K562 (cell line): ENCODE data around the gene GATA1. TPM values are rescaled to one million over a fixed set of nuclear protein-coding genes. Genes with fewer than 3 reads are reported as not detected.
A peak's percentile ranks its signal among the peaks of the same experiment; 100 is the strongest.

Experiments
- ATAC-seq: fragments of 200-7000 bp; cut with Tn5 transposase; 3 replicates; pipeline ENCODE4 v1.9.1; 2020; ENCODE audit warnings: moderate library complexity
- BruUV-seq: library from RNA; stranded (reverse); fragments of 400-500 nt; replicated peaks from 2 replicates; lab custom pipeline; 2021; lab: Mats Ljungman, UMichigan
- CTCF ChIA-PET: fragments of 300-600 bp; formaldehyde crosslinking; extraction: SDS; loops from one replicate; lab custom pipeline; 2021; ENCODE audit warnings: low intra/inter-chr PET ratio; lab: Yijun Ruan, JAX
- POLR2A ChIA-PET: fragments of 300-600, 350-650 bp; sonication (Branson Sonifier 250); formaldehyde crosslinking; extraction: SDS; loops from one replicate; lab custom pipeline; 2021; ENCODE audit warnings: antibody characterized with exemption, inconsistent platforms; lab: Yijun Ruan, JAX
- DNase-seq, 4 experiments: peaks; one replicate each; pipeline versions ENCODE4 v3.0.0 to v3.0.0-alpha.2; 2011 to 2018; ENCODE audit warnings: low spot score in 3 of 4, mixed read lengths in 3 of 4; ENCODE audit errors: extremely low read depth in 1 of 4
- FAIRE-seq: peaks from 2 replicates; lab custom pipeline; 2011; peaks lifted over from hg19 to GRCh38; lab: Jason Lieb, UNC
- H2AFZ ChIP-seq: 2 replicates; pipeline ENCODE4 v1.6.0; 2011; ENCODE audit warnings: low read depth, low read length, control low read depth, inconsistent platforms
- H3K27ac ChIP-seq: fragments of 200-600 bp; 3 replicates; pipeline ENCODE4 v1.8.0; 2011; ENCODE audit warnings: low read depth, mild to moderate bottlenecking, control low read depth, inconsistent platforms, low read length, moderate library complexity, mixed read lengths; ENCODE audit errors: extremely low read depth
- H3K27me3 ChIP-seq, 2 experiments: fragments of 300-600 bp in 1 of 2; 2 replicates in 1 of 2; 3 replicates in 1 of 2; pipeline versions ENCODE4 v1.6.0 to v1.8.0; 2011; ENCODE audit warnings: inconsistent platforms in 2 of 2, low read length in 2 of 2, mild to moderate bottlenecking in 1 of 2, mixed read lengths in 1 of 2, moderate library complexity in 1 of 2; ENCODE audit not compliant: control insufficient read depth in 2 of 2, insufficient read depth in 2 of 2
- H3K36me3 ChIP-seq: fragments of 300-600 bp; 3 replicates; pipeline ENCODE4 v1.8.0; 2011; ENCODE audit warnings: mild to moderate bottlenecking, low read length, inconsistent platforms; ENCODE audit not compliant: control insufficient read depth, insufficient read depth
- H3K4me1 ChIP-seq, 2 experiments: fragments of 200-600 bp in 1 of 2; replicated peaks in 1 of 2; 2 replicates in 1 of 2; 3 replicates in 1 of 2; pipeline versions ENCODE4 v1.5.1 to v1.8.0; 2011; ENCODE audit warnings: inconsistent platforms in 2 of 2, low read length in 2 of 2, mild to moderate bottlenecking in 1 of 2, mixed read lengths in 1 of 2, moderate library complexity in 1 of 2; ENCODE audit not compliant: control insufficient read depth in 2 of 2, insufficient read depth in 2 of 2
- H3K4me2 ChIP-seq: 2 replicates; pipeline ENCODE4 v1.6.1; 2011; ENCODE audit warnings: low read length, control low read depth, inconsistent platforms, mixed read lengths; ENCODE audit not compliant: insufficient read depth
- H3K4me3 ChIP-seq: fragments of 200-600 bp; sonication (generic), shearing (Covaris generic); 2 replicates; pipeline ENCODE4 v1.5.1; 2016; ENCODE audit warnings: control low read depth, inconsistent platforms
- H3K79me2 ChIP-seq: fragments of 200-600 bp; 3 replicates; pipeline ENCODE4 v1.8.0; 2011; ENCODE audit warnings: low read length, inconsistent platforms; ENCODE audit not compliant: control insufficient read depth, insufficient read depth
- H3K9ac ChIP-seq, 2 experiments: 2 replicates each; pipeline versions ENCODE4 v1.6.0 to v1.6.1; 2011; ENCODE audit warnings: low read depth in 2 of 2, low read length in 2 of 2, control low read depth in 1 of 2, inconsistent platforms in 1 of 2, mild to moderate bottlenecking in 1 of 2, mixed read lengths in 1 of 2; ENCODE audit not compliant: insufficient read depth in 1 of 2
- H3K9me1 ChIP-seq: one replicate; pipeline ENCODE4 v1.6.0; 2011; ENCODE audit warnings: inconsistent platforms, mild to moderate bottlenecking, low read length, moderate library complexity; ENCODE audit not compliant: control insufficient read depth, insufficient read depth
- H3K9me3 ChIP-seq: replicated peaks from 2 replicates; pipeline ENCODE4 v1.5.1; 2011; ENCODE audit warnings: low read depth, low read length, inconsistent platforms; ENCODE audit not compliant: control insufficient read depth, insufficient read depth
- H4K20me1 ChIP-seq: replicated peaks from 2 replicates; pipeline ENCODE4 v1.6.1; 2011; ENCODE audit warnings: low read length, inconsistent platforms, mixed read lengths; ENCODE audit not compliant: control insufficient read depth, insufficient read depth
- ARNT ChIP-seq, 2 experiments: fragments of 450-650 bp; IDR thresholded peaks; 2 replicates each; pipeline ENCODE4 v1.6.1; 2016; ENCODE audit warnings: mild to moderate bottlenecking in 1 of 2
- HDAC8 ChIP-seq: fragments of 450-650 bp; IDR thresholded peaks from 2 replicates; pipeline ENCODE4 v1.6.1; 2016; ENCODE audit warnings: mild to moderate bottlenecking, missing genetic modification characterization, moderate library complexity, missing compliant biosample characterization
- KAT2B ChIP-seq: IDR thresholded peaks from one replicate; pipeline ENCODE4 v1.6.1; 2012; ENCODE audit warnings: low read depth, mild to moderate bottlenecking, control low read depth, inconsistent platforms, low read length, moderate library complexity
- POLR2A ChIP-seq: fragments of 450-650 bp; conservative IDR thresholded peaks from 2 replicates; pipeline ENCODE4 v1.6.1; 2016
- POLR2AphosphoS5 ChIP-seq: IDR thresholded peaks from 2 replicates; pipeline ENCODE4 v1.6.1; 2011; ENCODE audit warnings: mild to moderate bottlenecking, low read depth, low read length, moderate library complexity; ENCODE audit not compliant: control insufficient read depth, insufficient read depth
- PRMT5 ChIP-seq: sonication (generic); formaldehyde crosslinking; IDR thresholded peaks from 2 replicates; pipeline ENCODE4 v1.5.0; 2020; ENCODE audit warnings: missing genetic modification reagents
- TSC22D4 ChIP-seq: fragments of 450-650 bp; IDR thresholded peaks from 2 replicates; pipeline ENCODE4 v1.6.1; 2016; ENCODE audit warnings: missing genetic modification characterization, missing biosample characterization, control low read depth
- ZKSCAN1 ChIP-seq: fragments of 150-350 bp; IDR thresholded peaks from 2 replicates; pipeline ENCODE4 v1.6.1; 2016; ENCODE audit warnings: low read depth, low read length
- ZNF224 ChIP-seq: sonication (generic); formaldehyde crosslinking; IDR thresholded peaks from 2 replicates; pipeline ENCODE4 v1.8.0; 2022; ENCODE audit warnings: mild to moderate bottlenecking, missing genetic modification reagents
- WGBS: fragments of 100-300 bp; shearing (Covaris generic); methylation state at CpG from one replicate; pipeline ENCODE4 v1.1.6; 2016; ENCODE audit warnings: low coverage, mixed read lengths; ENCODE audit not compliant: insufficient coverage; ENCODE audit errors: missing lambda C conversion rate; 5-methylcytosine and 5-hydroxymethylcytosine counted together
- in situ Hi-C: fragments of 300-500 bp; cut with MboI; formaldehyde crosslinking; loops from 4 replicates; pipeline ENCODE4 v1.15.0; 2018; ENCODE audit warnings: inconsistent platforms, mixed read lengths
- intact Hi-C: fragments of 100-400 bp; cut with micrococcal nuclease; formaldehyde crosslinking; loops from 2 replicates; pipeline ENCODE4 v1.14.2; 2022
- polyA plus RNA-seq, 8 experiments: library from polyadenylated mRNA; depleted of rRNA in 4 of 8; stranded (reverse) in 5 of 8; unstranded in 3 of 8; fragments of >200 nt; fragmentation: Nextera tagmentation in 2 of 8; fragmentation: Illumina TruSeq in 1 of 8; extraction: Ambion mirVana in 2 of 8; extraction: Trizol in 1 of 8; gene quantifications; 2 replicates each; pipeline versions ENCODE4 v1.2.1 to v1.2.3, GENCODE V29; 2011 to 2014; ENCODE audit warnings: inconsistent platforms in 1 of 8, missing spikeins in 1 of 8
- total RNA-seq, 7 experiments: library from RNA; depleted of rRNA in 6 of 7; stranded (reverse); fragments of >200 nt in 6 of 7; fragmentation: Illumina TruSeq in 2 of 7; extraction: Trizol in 2 of 7; gene quantifications; 2 replicates each; pipeline versions ENCODE4 v1.2.1 to v1.2.3, GENCODE V29; 2011 to 2021; ENCODE audit warnings: low replicate concordance in 1 of 7
- TF ChIP-seq, protein P1 (sequence below): fragments of 450-650 bp; formaldehyde crosslinking; IDR thresholded peaks from 2 replicates; pipeline ENCODE4 v1.4.0; 2020; ENCODE audit warnings: mild to moderate bottlenecking
- TF ChIP-seq, protein P2 (sequence below): sonication (generic); formaldehyde crosslinking; IDR thresholded peaks from 2 replicates; pipeline ENCODE4 v1.9.0; 2022; ENCODE audit warnings: mild to moderate bottlenecking, missing genetic modification reagents
- TF ChIP-seq, protein P3 (sequence below): fragments of 250-450 bp; sonication (Bioruptor Pico); IDR thresholded peaks from 2 replicates; pipeline ENCODE4 v1.4.0; 2020; ENCODE audit warnings: borderline replicate concordance
- TF ChIP-seq, protein P4 (sequence below): fragments of 450-650 bp; formaldehyde crosslinking; IDR thresholded peaks from 2 replicates; pipeline ENCODE4 v1.4.0; 2020; ENCODE audit warnings: mild to moderate bottlenecking, moderate library complexity
- TF ChIP-seq, protein P5 (sequence below): sonication (generic); formaldehyde crosslinking; IDR thresholded peaks from 2 replicates; pipeline ENCODE4 v1.5.0; 2020; ENCODE audit warnings: missing genetic modification reagents

GATA1 gene
- total and polyA plus RNA-seq, 9 of the 15 experiments (the other 6 are each of a cell fraction or from before 2014, with no cell fraction given): 11.9 to 291 (median 116) TPM

DNA sequence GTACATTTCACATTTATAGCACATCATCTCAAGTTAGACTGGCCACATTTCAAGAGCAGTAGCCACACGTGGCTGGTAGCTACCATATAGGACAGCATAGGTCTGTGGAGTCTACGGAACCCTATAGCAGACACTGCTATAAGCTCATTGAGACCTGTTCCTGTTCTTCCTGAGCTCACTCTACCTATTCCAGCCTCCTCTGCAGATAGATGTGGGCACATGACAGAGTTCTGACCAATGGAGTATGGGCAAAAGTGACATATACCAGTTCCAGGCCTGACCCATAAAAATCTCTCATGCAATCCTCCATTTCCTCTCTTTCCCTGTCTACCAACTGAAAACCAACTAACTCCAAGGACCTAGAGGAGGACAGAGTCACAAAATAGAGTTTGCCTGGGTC, 11.9 kb downstream of the GATA1 start:
- Histone ChIP-seq H3K4me1 (peaks cover 39 to 68% of the 10 kb centered on the region in 2 experiments), H3K4me3 (no peak overlapping the region), H3K79me2 (peaks cover 10% of the 10 kb centered on the region), H3K36me3 (peaks cover 19% of the 10 kb centered on the region; the same call in 2 of the 3 replicates), H4K20me1 (no peaks in the 10 kb centered on the region; the same call in 1 of the 2 replicates), H3K9me1 (no peaks in the 10 kb centered on the region), H3K27me3 (no peaks in the 10 kb centered on the region), H3K9me3 (no peaks in the 10 kb centered on the region), H3K9ac (no peak overlapping the region; a peak in 2 of 4 replicates), H3K27ac (peak overlapping the region; percentile 53), H2AFZ (peak overlapping the region; percentile 49; the same call in 1 of the 2 replicates), H3K4me2 (no peak overlapping the region)
- POLR2A ChIA-PET: interaction anchor here (0.7 kb wide), 1 partner anchor 160 kb away, joined by 3 read pairs; no protein-coding TSS in a partner anchor
- peak in 1 of 4 experiments; percentile 13 for DNase-seq
- no peak for ATAC-seq
- intact Hi-C loops: no loop called here
- in situ Hi-C loops: no loop called here
- no peak for FAIRE-seq
- 63% methylated on average over 2 of the region's 2 CpGs for WGBS
- TF ChIP-seq, protein P1, sequence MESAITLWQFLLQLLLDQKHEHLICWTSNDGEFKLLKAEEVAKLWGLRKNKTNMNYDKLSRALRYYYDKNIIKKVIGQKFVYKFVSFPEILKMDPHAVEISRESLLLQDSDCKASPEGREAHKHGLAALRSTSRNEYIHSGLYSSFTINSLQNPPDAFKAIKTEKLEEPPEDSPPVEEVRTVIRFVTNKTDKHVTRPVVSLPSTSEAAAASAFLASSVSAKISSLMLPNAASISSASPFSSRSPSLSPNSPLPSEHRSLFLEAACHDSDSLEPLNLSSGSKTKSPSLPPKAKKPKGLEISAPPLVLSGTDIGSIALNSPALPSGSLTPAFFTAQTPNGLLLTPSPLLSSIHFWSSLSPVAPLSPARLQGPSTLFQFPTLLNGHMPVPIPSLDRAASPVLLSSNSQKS (CRISPR knock-in tag): no peak
- no peak for TF ChIP-seq HDAC8
- TF ChIP-seq PRMT5 (CRISPR knock-in tag): no peak
- TF ChIP-seq POLR2AphosphoS5: no peak
- TF ChIP-seq, protein P2, sequence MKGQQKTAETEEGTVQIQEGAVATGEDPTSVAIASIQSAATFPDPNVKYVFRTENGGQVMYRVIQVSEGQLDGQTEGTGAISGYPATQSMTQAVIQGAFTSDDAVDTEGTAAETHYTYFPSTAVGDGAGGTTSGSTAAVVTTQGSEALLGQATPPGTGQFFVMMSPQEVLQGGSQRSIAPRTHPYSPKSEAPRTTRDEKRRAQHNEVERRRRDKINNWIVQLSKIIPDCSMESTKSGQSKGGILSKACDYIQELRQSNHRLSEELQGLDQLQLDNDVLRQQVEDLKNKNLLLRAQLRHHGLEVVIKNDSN (CRISPR knock-in tag): peak; percentile 59; the same call in 1 of the 2 replicates
- TF ChIP-seq TSC22D4 (tag): no peak
- no peak for TF ChIP-seq POLR2A
- TF ChIP-seq, protein P3, sequence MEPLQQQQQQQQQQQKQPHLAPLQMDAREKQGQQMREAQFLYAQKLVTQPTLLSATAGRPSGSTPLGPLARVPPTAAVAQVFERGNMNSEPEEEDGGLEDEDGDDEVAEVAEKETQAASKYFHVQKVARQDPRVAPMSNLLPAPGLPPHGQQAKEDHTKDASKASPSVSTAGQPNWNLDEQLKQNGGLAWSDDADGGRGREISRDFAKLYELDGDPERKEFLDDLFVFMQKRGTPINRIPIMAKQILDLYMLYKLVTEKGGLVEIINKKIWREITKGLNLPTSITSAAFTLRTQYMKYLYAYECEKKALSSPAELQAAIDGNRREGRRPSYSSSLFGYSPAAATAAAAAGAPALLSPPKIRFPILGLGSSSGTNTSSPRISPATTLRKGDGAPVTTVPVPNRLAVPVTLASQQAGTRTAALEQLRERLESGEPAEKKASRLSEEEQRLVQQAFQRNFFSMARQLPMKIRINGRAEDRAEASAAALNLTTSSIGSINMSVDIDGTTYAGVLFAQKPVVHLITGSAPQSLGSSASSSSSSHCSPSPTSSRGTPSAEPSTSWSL (CRISPR knock-in tag): no peak
- TF ChIP-seq, protein P4, sequence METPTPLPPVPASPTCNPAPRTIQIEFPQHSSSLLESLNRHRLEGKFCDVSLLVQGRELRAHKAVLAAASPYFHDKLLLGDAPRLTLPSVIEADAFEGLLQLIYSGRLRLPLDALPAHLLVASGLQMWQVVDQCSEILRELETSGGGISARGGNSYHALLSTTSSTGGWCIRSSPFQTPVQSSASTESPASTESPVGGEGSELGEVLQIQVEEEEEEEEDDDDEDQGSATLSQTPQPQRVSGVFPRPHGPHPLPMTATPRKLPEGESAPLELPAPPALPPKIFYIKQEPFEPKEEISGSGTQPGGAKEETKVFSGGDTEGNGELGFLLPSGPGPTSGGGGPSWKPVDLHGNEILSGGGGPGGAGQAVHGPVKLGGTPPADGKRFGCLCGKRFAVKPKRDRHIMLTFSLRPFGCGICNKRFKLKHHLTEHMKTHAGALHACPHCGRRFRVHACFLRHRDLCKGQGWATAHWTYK (CRISPR knock-in tag): no peak
- no peak for TF ChIP-seq ARNT (IDR thresholded peaks at IDR 0.05)
- no peak for TF ChIP-seq ZNF224 (CRISPR knock-in tag)
- TF ChIP-seq ZKSCAN1: no peak
- TF ChIP-seq, protein P5, sequence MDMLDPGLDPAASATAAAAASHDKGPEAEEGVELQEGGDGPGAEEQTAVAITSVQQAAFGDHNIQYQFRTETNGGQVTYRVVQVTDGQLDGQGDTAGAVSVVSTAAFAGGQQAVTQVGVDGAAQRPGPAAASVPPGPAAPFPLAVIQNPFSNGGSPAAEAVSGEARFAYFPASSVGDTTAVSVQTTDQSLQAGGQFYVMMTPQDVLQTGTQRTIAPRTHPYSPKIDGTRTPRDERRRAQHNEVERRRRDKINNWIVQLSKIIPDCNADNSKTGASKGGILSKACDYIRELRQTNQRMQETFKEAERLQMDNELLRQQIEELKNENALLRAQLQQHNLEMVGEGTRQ (CRISPR knock-in tag): peak; percentile 53
- no peak for TF ChIP-seq KAT2B
- CTCF ChIA-PET: no interaction called here
- BruUV-seq: no TSS peak
